AG09319 (cell line): ENCODE data around the gene SESN3.

Experiments used
- DNase-seq: peaks from one replicate; pipeline ENCODE4 v3.0.0-alpha.2; 2010; ENCODE audit warnings: low read depth; ENCODE audit errors: extremely low read depth
- CTCF ChIP-seq: IDR thresholded peaks from 2 replicates; pipeline ENCODE4 v1.5.1; 2011; ENCODE audit warnings: low read depth, mild to moderate bottlenecking, inconsistent platforms, low read length, moderate library complexity

The SESN3 gene

GRCh38 chr11:95170294-95170693, 60.7 kb downstream of the SESN3 start:
- no peak for DNase-seq
- TF ChIP-seq CTCF: no peak

- no peak for TF ChIP-seq CTCF
- no peak for DNase-seq
Observed at GRCh38 chr11:95166781-95167180, 64.2 kb downstream of the SESN3 start.

GRCh38 chr11:95165638-95166037, 65.4 kb downstream of the SESN3 start:
- no peak for TF ChIP-seq CTCF
- no peak for DNase-seq

GRCh38 chr11:95163106-95163505, 67.9 kb downstream of the SESN3 start:
- DNase-seq: no peak
- TF ChIP-seq CTCF: no peak

GRCh38 chr11:95161248-95161647, 69.8 kb downstream of the SESN3 start:
- no peak for DNase-seq
- no peak for TF ChIP-seq CTCF

- DNase-seq: no peak
- no peak for TF ChIP-seq CTCF
Observed at GRCh38 chr11:95157824-95158223, 73.2 kb downstream of the SESN3 start.

- DNase-seq: no peak
- no peak for TF ChIP-seq CTCF
Observed at GRCh38 chr11:95156916-95157541, 74.0 kb downstream of the SESN3 start.
